Sigmoid colon (tissue), 3 donors: Measurements from ENCODE around the gene ARL10.

Source experiments
- POLR2A ChIP-seq, 2 donors: fragments of 450-650 bp; IDR thresholded peaks; one replicate each; pipeline ENCODE4 v1.6.1; 2016; ENCODE audit warnings: antibody characterized with exemption in 2 of 2, mild to moderate bottlenecking in 2 of 2, moderate library complexity in 2 of 2
- TF ChIP-seq, protein P1 (sequence below), 4 experiments: fragments of 450-650 bp in 3 of 4; fragments of 200-600 bp in 1 of 4; IDR thresholded peaks; one replicate each; pipeline ENCODE4 v1.5.1; 2016 to 2019; ENCODE audit warnings: antibody characterized with exemption in 4 of 4, mild to moderate bottlenecking in 3 of 4, moderate library complexity in 2 of 4

DNA sequence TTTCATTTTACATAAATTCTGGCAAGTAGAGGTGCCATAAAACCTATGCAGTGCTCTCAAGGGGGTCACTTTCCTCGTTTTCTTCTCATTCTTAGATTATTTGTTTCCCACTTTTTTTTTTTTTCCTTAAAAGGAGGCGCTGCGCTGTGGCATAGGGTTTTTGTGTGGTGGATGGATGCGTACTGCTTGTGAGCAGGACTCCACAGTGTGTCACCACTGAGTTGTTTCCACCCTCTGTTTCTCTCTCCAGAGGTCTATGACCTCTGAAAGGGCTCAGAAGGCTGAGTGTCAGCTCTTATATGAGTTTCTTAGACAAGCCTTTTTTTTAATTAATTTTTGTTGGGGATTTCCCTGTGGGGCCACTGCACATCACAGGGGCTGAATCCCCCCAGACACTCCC is 64.7 kb downstream of the ARL10 start:
- TF ChIP-seq POLR2A (IDR thresholded peaks at IDR 0.05): no peak
- TF ChIP-seq, protein P1, sequence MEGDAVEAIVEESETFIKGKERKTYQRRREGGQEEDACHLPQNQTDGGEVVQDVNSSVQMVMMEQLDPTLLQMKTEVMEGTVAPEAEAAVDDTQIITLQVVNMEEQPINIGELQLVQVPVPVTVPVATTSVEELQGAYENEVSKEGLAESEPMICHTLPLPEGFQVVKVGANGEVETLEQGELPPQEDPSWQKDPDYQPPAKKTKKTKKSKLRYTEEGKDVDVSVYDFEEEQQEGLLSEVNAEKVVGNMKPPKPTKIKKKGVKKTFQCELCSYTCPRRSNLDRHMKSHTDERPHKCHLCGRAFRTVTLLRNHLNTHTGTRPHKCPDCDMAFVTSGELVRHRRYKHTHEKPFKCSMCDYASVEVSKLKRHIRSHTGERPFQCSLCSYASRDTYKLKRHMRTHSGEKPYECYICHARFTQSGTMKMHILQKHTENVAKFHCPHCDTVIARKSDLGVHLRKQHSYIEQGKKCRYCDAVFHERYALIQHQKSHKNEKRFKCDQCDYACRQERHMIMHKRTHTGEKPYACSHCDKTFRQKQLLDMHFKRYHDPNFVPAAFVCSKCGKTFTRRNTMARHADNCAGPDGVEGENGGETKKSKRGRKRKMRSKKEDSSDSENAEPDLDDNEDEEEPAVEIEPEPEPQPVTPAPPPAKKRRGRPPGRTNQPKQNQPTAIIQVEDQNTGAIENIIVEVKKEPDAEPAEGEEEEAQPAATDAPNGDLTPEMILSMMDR (IDR thresholded peaks at IDR 0.05): no peak
